Gastroesophageal sphincter (tissue), 3 donors: ENCODE data around the gene CNN2.
"Not testable (repeated sequence)": the region's sequence is repeated elsewhere in the genome, so short reads cannot be mapped to it uniquely, and the experiment has no call there.

Experiments used
- EP300 ChIP-seq: sonication (generic); formaldehyde crosslinking; IDR thresholded peaks from one replicate; pipeline ENCODE4 v1.6.1; 2017; ENCODE audit warnings: antibody characterized with exemption, mild to moderate bottlenecking
- POLR2A ChIP-seq, 2 donors: fragments of 450-650 bp; IDR thresholded peaks; one replicate each; pipeline ENCODE4 v1.6.1; 2017; ENCODE audit warnings: antibody characterized with exemption in 2 of 2, mild to moderate bottlenecking in 2 of 2, moderate library complexity in 1 of 2
- TF ChIP-seq, protein P1 (sequence below), 4 experiments: fragments of 200-600 bp in 2 of 4; fragments of 450-650 bp in 2 of 4; sonication (generic) in 1 of 4; IDR thresholded peaks; one replicate each; pipeline ENCODE4 v1.5.1; 2017 to 2019; ENCODE audit warnings: antibody characterized with exemption in 4 of 4, mild to moderate bottlenecking in 2 of 4, moderate library complexity in 2 of 4

DNA sequence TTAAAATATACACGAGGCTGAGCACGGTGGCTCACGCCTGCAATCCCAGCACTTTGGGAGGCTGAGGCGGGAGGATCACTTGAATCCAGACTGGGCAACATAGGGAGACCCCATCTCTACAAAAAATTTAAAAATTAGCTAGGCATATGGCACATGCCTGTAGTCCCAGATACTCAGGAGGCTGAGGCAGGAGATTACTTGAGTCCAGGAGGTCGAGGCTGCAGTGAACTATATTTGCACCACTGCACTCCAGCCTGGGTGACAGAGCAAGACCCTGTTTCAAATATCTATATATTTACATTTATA is 2.6 kb upstream of the CNN2 start:
- TF ChIP-seq, protein P1, sequence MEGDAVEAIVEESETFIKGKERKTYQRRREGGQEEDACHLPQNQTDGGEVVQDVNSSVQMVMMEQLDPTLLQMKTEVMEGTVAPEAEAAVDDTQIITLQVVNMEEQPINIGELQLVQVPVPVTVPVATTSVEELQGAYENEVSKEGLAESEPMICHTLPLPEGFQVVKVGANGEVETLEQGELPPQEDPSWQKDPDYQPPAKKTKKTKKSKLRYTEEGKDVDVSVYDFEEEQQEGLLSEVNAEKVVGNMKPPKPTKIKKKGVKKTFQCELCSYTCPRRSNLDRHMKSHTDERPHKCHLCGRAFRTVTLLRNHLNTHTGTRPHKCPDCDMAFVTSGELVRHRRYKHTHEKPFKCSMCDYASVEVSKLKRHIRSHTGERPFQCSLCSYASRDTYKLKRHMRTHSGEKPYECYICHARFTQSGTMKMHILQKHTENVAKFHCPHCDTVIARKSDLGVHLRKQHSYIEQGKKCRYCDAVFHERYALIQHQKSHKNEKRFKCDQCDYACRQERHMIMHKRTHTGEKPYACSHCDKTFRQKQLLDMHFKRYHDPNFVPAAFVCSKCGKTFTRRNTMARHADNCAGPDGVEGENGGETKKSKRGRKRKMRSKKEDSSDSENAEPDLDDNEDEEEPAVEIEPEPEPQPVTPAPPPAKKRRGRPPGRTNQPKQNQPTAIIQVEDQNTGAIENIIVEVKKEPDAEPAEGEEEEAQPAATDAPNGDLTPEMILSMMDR (IDR thresholded peaks at IDR 0.05): not testable (repeated sequence)
- TF ChIP-seq EP300; POLR2A (IDR thresholded peaks at IDR 0.05): not testable (repeated sequence)
